Liver (tissue), 9 donors: Measurements from ENCODE around the gene SIRT2. TPM values are rescaled to one million over a fixed set of nuclear protein-coding genes. Genes with fewer than 3 reads are reported as not detected.

Source experiments
- DNase-seq: peaks from one replicate; pipeline ENCODE4 v3.0.0-alpha.2; 2017; ENCODE audit warnings: low spot score
- H3K27ac ChIP-seq, 2 donors: one replicate each; pipeline ENCODE4 v1.7.0; 2013; ENCODE audit warnings: inconsistent platforms in 2 of 2, low read length in 2 of 2, control low read depth in 1 of 2, low read depth in 1 of 2, mild to moderate bottlenecking in 1 of 2
- H3K27me3 ChIP-seq, 4 donors: one replicate each; pipeline versions ENCODE4 v1.6.1 to v1.7.0; 2013; ENCODE audit warnings: low read length in 3 of 4, inconsistent platforms in 1 of 4, mild to moderate bottlenecking in 1 of 4, moderate library complexity in 1 of 4; ENCODE audit not compliant: control insufficient read depth in 4 of 4, insufficient read depth in 4 of 4
- H3K36me3 ChIP-seq, 4 donors: one replicate each; pipeline versions ENCODE4 v1.6.1 to v1.7.0; 2013; ENCODE audit warnings: low read length in 3 of 4, mild to moderate bottlenecking in 3 of 4, low read depth in 1 of 4, moderate library complexity in 1 of 4; ENCODE audit not compliant: control insufficient read depth in 4 of 4, insufficient read depth in 3 of 4
- H3K4me1 ChIP-seq, 4 donors: one replicate each; pipeline versions ENCODE4 v1.6.1 to v1.7.0; 2013; ENCODE audit warnings: low read length in 3 of 4, mild to moderate bottlenecking in 3 of 4, moderate library complexity in 1 of 4; ENCODE audit not compliant: control insufficient read depth in 4 of 4, insufficient read depth in 4 of 4
- H3K4me3 ChIP-seq, 3 donors: one replicate each; pipeline versions ENCODE4 v1.6.1 to v1.7.0; 2013; ENCODE audit warnings: low read length in 3 of 3, control low read depth in 1 of 3, low read depth in 1 of 3, mild to moderate bottlenecking in 1 of 3
- H3K9ac ChIP-seq, 2 donors: one replicate each; pipeline ENCODE4 v1.7.0; 2013; ENCODE audit warnings: low read length in 2 of 2, mild to moderate bottlenecking in 2 of 2, moderate library complexity in 2 of 2, control low read depth in 1 of 2, low read depth in 1 of 2
- H3K9me3 ChIP-seq, 4 donors: one replicate each; pipeline versions ENCODE4 v1.6.1 to v1.7.0; 2013; ENCODE audit warnings: low read length in 3 of 4; ENCODE audit not compliant: control insufficient read depth in 4 of 4
- ATF3 ChIP-seq: IDR thresholded peaks from 2 replicates; pipeline ENCODE4 v1.6.1; 2016; ENCODE audit warnings: antibody characterized with exemption
- CTCF ChIP-seq: fragments of 150-350 bp; IDR thresholded peaks from 2 replicates; pipeline ENCODE4 v1.5.1; 2017; ENCODE audit warnings: improper control_type of control experiment, low read depth, low read length; ENCODE audit not compliant: missing input control
- EGR1 ChIP-seq, 2 donors: IDR thresholded peaks; 2 replicates each; pipeline ENCODE4 v1.6.1; 2016 to 2018; ENCODE audit warnings: antibody characterized with exemption in 2 of 2, low read depth in 2 of 2
- FOXA1 ChIP-seq: IDR thresholded peaks from 2 replicates; pipeline ENCODE4 v1.6.1; 2016; ENCODE audit warnings: antibody characterized with exemption
- FOXA2 ChIP-seq: IDR thresholded peaks from 2 replicates; pipeline ENCODE4 v1.6.1; 2016; ENCODE audit warnings: antibody characterized with exemption
- HNF4G ChIP-seq: IDR thresholded peaks from 2 replicates; pipeline ENCODE4 v1.6.1; 2016; ENCODE audit warnings: antibody characterized with exemption
- JUND ChIP-seq, 2 donors: IDR thresholded peaks; 2 replicates each; pipeline ENCODE4 v1.6.1; 2016; ENCODE audit warnings: antibody characterized with exemption in 2 of 2
- NR2F2 ChIP-seq: IDR thresholded peaks from 2 replicates; pipeline ENCODE4 v1.6.1; 2016; ENCODE audit warnings: antibody characterized with exemption
- RAD21 ChIP-seq, 2 donors: IDR thresholded peaks; 2 replicates each; pipeline ENCODE4 v1.6.1; 2016; ENCODE audit warnings: antibody characterized with exemption in 2 of 2, mild to moderate bottlenecking in 2 of 2
- REST ChIP-seq: IDR thresholded peaks from 2 replicates; pipeline ENCODE4 v1.6.1; 2016; ENCODE audit warnings: antibody characterized with exemption, mild to moderate bottlenecking
- RXRA ChIP-seq, 2 donors: IDR thresholded peaks; 2 replicates each; pipeline ENCODE4 v1.6.1; 2017 to 2018; ENCODE audit warnings: antibody characterized with exemption in 2 of 2, mild to moderate bottlenecking in 1 of 2
- SP1 ChIP-seq: IDR thresholded peaks from 2 replicates; pipeline ENCODE4 v1.6.1; 2018; ENCODE audit warnings: antibody characterized with exemption, mild to moderate bottlenecking
- TAF1 ChIP-seq: conservative IDR thresholded peaks from 2 replicates; pipeline ENCODE4 v1.6.1; 2016; ENCODE audit warnings: antibody characterized with exemption, mild to moderate bottlenecking
- YY1 ChIP-seq: IDR thresholded peaks from 2 replicates; pipeline ENCODE4 v1.6.1; 2016; ENCODE audit warnings: antibody characterized with exemption, mild to moderate bottlenecking
- WGBS: extraction: QIAGEN DNeasy Blood & Tissue Kit; methylation state at CpG from one replicate; pipeline ENCODE4 v1.1.7; 2013; 5-methylcytosine and 5-hydroxymethylcytosine counted together
- polyA plus RNA-seq, 2 donors: library from polyadenylated mRNA; stranded (reverse) in 1 of 2; unstranded in 1 of 2; fragments of 200-250 nt in 1 of 2; fragments of >200 nt in 1 of 2; fragmentation: Nextera tagmentation in 1 of 2; extraction: Ambion mirVana in 1 of 2; gene quantifications; one replicate each; pipeline versions ENCODE4 v1.2.1 to v1.2.3, GENCODE V29; 2013 to 2015
- total RNA-seq, 2 donors: library from RNA; depleted of rRNA; stranded (reverse); fragments of >200 nt; gene quantifications; one replicate each; pipeline ENCODE4 v1.2.3, GENCODE V29; 2014
- donor health status: healthy.
- donor health status: healthy.
- donor health status: healthy.
- donor health status: healthy.
- donor health status: healthy.

The SIRT2 gene
- total and polyA plus RNA-seq, 4 donors: 21.8 to 42.2 (median 26.9) TPM

GRCh38 chr19:38933544-38933943 is 34.1 kb upstream of the SIRT2 start:
- 93% methylated on average over 4 of the region's 4 CpGs for WGBS

More at GRCh38 chr19:38933544-38933943, 34.1 kb upstream of the SIRT2 start:
- Histone ChIP-seq H3K36me3 (peaks cover 0 to 6% (median 2%) of the 10 kb centered on the region in 4 donors), H3K4me1 (peaks cover 7 to 38% (median 30%) of the 10 kb centered on the region in 4 donors), H3K9ac (no peak overlapping the region), H3K27ac (no peak overlapping the region), H3K4me3 (no peak overlapping the region), H3K27me3 (no peaks in the 10 kb centered on the region), H3K9me3 (no peaks in the 10 kb centered on the region)
- no peak for DNase-seq
- TF ChIP-seq RXRA (IDR thresholded peaks at IDR 0.05): no peak
- TF ChIP-seq REST: no peak
- TF ChIP-seq SP1: no peak
- TF ChIP-seq FOXA1: no peak
- TF ChIP-seq TAF1: no peak
- no peak for TF ChIP-seq ATF3
- TF ChIP-seq YY1: no peak
- TF ChIP-seq JUND (IDR thresholded peaks at IDR 0.05): no peak
- TF ChIP-seq CTCF: no peak
- TF ChIP-seq EGR1 (IDR thresholded peaks at IDR 0.05; ENCODE audit: low read depth in 2 of 2): no peak
- TF ChIP-seq FOXA2: no peak
- TF ChIP-seq HNF4G: no peak
- TF ChIP-seq RAD21 (IDR thresholded peaks at IDR 0.05): no peak
- no peak for TF ChIP-seq NR2F2
